Mononuclear cell (primary cell): ENCODE measurements around the gene TRPM1. TPM values are rescaled to one million over a fixed set of nuclear protein-coding genes. Genes with fewer than 3 reads are reported as not detected.

Experiments
- H3K27me3 ChIP-seq: 2 replicates; pipeline ENCODE4 v1.6.0; 2011; ENCODE audit warnings: low read length, control low read depth; ENCODE audit not compliant: insufficient read depth
- H3K4me1 ChIP-seq: 2 replicates; pipeline ENCODE4 v1.5.1; 2011; ENCODE audit warnings: mild to moderate bottlenecking, low read length, control low read depth; ENCODE audit not compliant: insufficient read depth
- H3K4me3 ChIP-seq: 2 replicates; pipeline ENCODE4 v1.5.1; 2011; ENCODE audit warnings: mild to moderate bottlenecking, low read length, moderate library complexity
- H3K9me3 ChIP-seq: 2 replicates; pipeline ENCODE4 v1.5.1; 2011; ENCODE audit warnings: low read depth, mild to moderate bottlenecking, control low read depth, low read length
- total RNA-seq: library from RNA; depleted of rRNA; stranded (reverse); fragments of >200 nt; gene quantifications from one replicate; pipeline ENCODE4 v1.2.3, GENCODE V29; 2012

Gene TRPM1
- total RNA-seq, 1 donor: not detected

- H3K4me3 ChIP-seq: no peak overlapping the region
- H3K9me3 ChIP-seq: peaks cover 10% of the 10 kb centered on the region
- no peaks in the 10 kb centered on the region for H3K27me3 ChIP-seq
- peaks cover 16% of the 10 kb centered on the region for H3K4me1 ChIP-seq
Measured at GRCh38 chr15:31013863-31014607, 87.5 kb downstream of the TRPM1 start.

GRCh38 chr15:31012455-31012854 is 89.1 kb downstream of the TRPM1 start:
- H3K9me3 ChIP-seq: peaks cover 10% of the 10 kb centered on the region
- H3K4me3 ChIP-seq: no peak overlapping the region
- no peaks in the 10 kb centered on the region for H3K27me3 ChIP-seq
- H3K4me1 ChIP-seq: peaks cover 16% of the 10 kb centered on the region

GRCh38 chr15:31010036-31010435 is 91.5 kb downstream of the TRPM1 start:
- peaks cover 18% of the 10 kb centered on the region for H3K4me1 ChIP-seq
- H3K4me3 ChIP-seq: no peak overlapping the region
- no peaks in the 10 kb centered on the region for H3K27me3 ChIP-seq
- peaks cover 10% of the 10 kb centered on the region for H3K9me3 ChIP-seq

GRCh38 chr15:31005660-31006059 is 95.9 kb downstream of the TRPM1 start:
- no peaks in the 10 kb centered on the region for H3K27me3 ChIP-seq
- H3K9me3 ChIP-seq: no peaks in the 10 kb centered on the region
- peaks cover 22% of the 10 kb centered on the region for H3K4me1 ChIP-seq
- no peak overlapping the region for H3K4me3 ChIP-seq

GRCh38 chr15:31004220-31004733 is 97.2 kb downstream of the TRPM1 start:
- Histone ChIP-seq H3K4me3 (no peak overlapping the region), H3K4me1 (peaks cover 22% of the 10 kb centered on the region), H3K9me3 (no peaks in the 10 kb centered on the region), H3K27me3 (no peaks in the 10 kb centered on the region)

GRCh38 chr15:31001702-31002101 is 99.8 kb downstream of the TRPM1 start:
- Histone ChIP-seq H3K4me3 (no peak overlapping the region), H3K9me3 (no peaks in the 10 kb centered on the region), H3K4me1 (peaks cover 22% of the 10 kb centered on the region), H3K27me3 (no peaks in the 10 kb centered on the region)

GRCh38 chr15:30999729-31000128 is 101.8 kb downstream of the TRPM1 start:
- Histone ChIP-seq H3K27me3 (no peaks in the 10 kb centered on the region), H3K4me3 (no peak overlapping the region), H3K9me3 (no peaks in the 10 kb centered on the region), H3K4me1 (peaks cover 15% of the 10 kb centered on the region)

GRCh38 chr15:30997270-30997669 is 104.3 kb downstream of the TRPM1 start:
- no peak overlapping the region for H3K4me3 ChIP-seq
- H3K27me3 ChIP-seq: no peaks in the 10 kb centered on the region
- H3K4me1 ChIP-seq: no peaks in the 10 kb centered on the region
- no peaks in the 10 kb centered on the region for H3K9me3 ChIP-seq

- no peaks in the 10 kb centered on the region for H3K9me3 ChIP-seq
- H3K27me3 ChIP-seq: no peaks in the 10 kb centered on the region
- peaks cover 29% of the 10 kb centered on the region for H3K4me1 ChIP-seq
- peak overlapping the region; percentile 93 for H3K4me3 ChIP-seq
Measured at GRCh38 chr15:30992249-30992864, 109.2 kb downstream of the TRPM1 start.

- peaks cover 33% of the 10 kb centered on the region for H3K4me1 ChIP-seq
- peak within 1 kb of the TSS; percentile 93 for H3K4me3 ChIP-seq
- no peaks in the 10 kb centered on the region for H3K9me3 ChIP-seq
- H3K27me3 ChIP-seq: no peaks in the 10 kb centered on the region
Measured at GRCh38 chr15:30991255-30992235, 110.0 kb downstream of the TRPM1 start, which contains the start of gene MTMR10. Gene MTMR10 (minus strand): TSS chr15:30991628. CDS start chr15:30991506, 122 bp downstream.

- Histone ChIP-seq H3K9me3 (no peaks in the 10 kb centered on the region), H3K4me1 (peaks cover 38% of the 10 kb centered on the region), H3K4me3 (peak overlapping the region; percentile 93)
Measured at GRCh38 chr15:30990446-30991254, 110.9 kb downstream of the TRPM1 start.

GRCh38 chr15:30990036-30990435 is 111.5 kb downstream of the TRPM1 start:
- Histone ChIP-seq H3K27me3 (no peaks in the 10 kb centered on the region), H3K4me3 (peak overlapping the region; percentile 93), H3K9me3 (no peaks in the 10 kb centered on the region), H3K4me1 (peaks cover 44% of the 10 kb centered on the region)

More at GRCh38 chr15:30990446-30991254, 110.9 kb downstream of the TRPM1 start:
- no peaks in the 10 kb centered on the region for H3K27me3 ChIP-seq

- H3K4me3 ChIP-seq: no peak overlapping the region
- peaks cover 58% of the 10 kb centered on the region for H3K4me1 ChIP-seq
- H3K9me3 ChIP-seq: no peaks in the 10 kb centered on the region
Measured at GRCh38 chr15:30985081-30985531, 116.4 kb downstream of the TRPM1 start.

GRCh38 chr15:30984542-30984941 is 117.0 kb downstream of the TRPM1 start:
- H3K4me1 ChIP-seq: peaks cover 58% of the 10 kb centered on the region
- H3K9me3 ChIP-seq: no peaks in the 10 kb centered on the region
- no peak overlapping the region for H3K4me3 ChIP-seq
- H3K27me3 ChIP-seq: no peaks in the 10 kb centered on the region

More at GRCh38 chr15:30985081-30985531, 116.4 kb downstream of the TRPM1 start:
- H3K27me3 ChIP-seq: no peaks in the 10 kb centered on the region
